NCI-H1417 treated with DMSO at 0.1 percent for 48 hours (cell line): ENCODE results near the gene HOXA9.

Experiments used
- DNase-seq: peaks from one replicate; lab custom pipeline; 2025; lab: John Stamatoyannopoulos, UW

Gene HOXA9

DNA sequence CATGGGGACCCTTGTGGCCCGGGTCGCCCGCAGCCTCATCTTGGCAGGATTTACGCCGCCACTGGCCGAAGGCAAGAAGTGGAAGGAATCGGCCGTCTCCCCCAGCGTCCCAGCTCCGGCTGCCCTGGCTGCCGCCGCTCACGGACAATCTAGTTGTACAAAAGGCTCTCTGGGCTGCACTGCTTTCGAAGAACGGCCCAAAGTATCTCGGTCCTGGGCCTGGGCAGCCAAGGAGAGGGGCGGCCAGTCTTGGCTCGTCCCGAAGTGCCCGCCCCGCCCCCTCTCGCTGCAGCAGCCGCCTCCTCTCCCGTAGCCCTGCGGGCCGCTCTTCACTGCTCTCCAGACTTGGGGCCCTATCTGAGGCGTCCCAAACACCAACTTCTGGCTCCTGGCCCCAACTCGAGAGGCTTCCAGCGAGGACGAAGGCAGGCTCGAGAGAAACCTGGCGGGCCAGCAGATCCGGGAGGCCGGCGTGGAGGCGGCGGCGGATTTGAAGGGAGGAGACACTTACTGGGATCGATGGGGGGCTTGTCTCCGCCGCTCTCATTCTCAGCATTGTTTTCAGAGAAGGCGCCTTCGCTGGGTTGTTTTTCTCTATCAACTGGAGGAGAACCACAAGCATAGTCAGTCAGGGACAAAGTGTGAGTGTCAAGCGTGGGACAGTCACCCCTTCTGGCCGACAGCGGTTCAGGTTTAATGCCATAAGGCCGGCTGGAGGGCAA is 809 bp downstream of the HOXA9 start:
- DNase-seq: no peak

DNA sequence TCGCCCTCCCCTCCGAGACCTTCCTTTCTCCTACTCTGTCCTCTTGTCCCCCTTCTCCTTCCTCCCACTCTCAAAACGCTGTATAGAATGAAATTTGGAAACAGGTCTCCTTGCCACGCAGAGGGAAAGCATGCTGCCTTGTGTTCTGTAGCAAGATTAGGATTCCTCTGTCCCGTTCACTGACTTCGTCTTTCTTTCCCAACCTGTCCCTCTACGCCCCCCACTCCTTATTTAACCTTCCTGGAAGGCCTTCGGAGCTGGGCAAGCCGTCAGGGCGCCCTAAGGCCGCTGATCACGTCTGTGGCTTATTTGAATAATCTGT is 1.3 kb downstream of the HOXA9 start:
- DNase-seq: no peak

DNA sequence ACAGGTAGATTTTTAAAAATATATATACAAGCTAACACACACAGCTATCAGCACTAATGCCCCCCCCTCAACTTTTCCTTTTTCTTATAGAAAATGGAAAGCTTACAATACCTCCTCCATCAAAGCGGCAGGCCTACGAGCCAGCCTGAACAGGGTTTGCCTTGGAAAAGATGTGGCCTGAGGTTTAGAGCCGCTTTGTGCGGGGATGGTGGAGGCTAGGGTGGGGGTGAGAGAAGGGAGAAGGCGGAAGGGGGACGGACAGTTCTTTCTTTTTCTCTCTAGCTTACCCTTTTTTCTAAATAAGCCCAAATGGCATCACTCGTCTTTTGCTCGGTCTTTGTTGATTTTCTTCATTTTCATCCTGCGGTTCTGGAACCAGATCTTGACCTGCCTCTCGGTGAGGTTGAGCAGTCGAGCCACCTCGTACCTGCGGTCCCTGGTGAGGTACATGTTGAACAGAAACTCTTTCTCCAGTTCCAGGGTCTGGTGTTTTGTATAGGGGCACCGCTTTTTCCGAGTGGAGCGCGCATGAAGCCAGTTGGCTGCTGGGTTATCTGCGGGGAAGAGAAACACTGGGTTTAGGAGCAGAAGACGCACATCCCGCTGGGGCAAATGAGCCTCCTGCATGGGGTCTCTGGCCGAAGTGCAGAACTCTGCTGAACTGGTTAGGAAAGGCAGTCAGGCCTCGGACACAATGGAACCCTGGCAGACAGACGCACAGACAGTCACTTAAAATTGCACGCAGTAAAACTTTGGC is 1.9 kb downstream of the HOXA9 start:
- DNase-seq: no peak

DNA sequence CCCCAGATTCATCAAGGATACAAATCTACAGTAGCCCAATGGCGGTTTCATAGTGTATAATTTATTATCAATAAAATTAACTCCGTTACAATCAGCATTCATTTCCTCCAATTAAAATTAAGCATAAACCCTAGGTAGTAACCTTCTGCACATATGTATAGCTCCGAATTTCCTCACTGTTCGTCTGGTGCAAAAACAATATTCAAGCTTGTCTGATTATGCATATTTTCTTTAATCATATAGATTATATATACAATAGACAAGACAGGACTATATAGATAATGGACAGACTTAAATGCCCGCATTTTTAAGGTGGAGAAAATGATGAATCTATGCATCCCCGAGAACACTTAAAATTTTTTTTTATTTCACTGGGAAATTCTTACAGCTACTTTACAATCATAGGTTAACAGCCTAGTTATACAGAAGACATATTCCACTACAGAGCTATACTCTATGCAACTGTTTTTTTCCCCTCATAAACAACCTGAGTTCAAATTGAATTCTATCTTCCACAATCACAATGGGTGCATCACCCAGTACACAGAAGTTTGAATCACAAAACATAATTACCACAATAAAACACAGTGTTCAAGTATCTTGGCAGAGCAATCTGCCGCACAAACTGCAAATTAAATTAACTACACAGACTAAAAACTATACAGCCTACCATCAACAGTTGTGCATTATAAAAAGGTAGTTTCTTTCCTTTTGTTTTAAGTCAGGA is 2.6 kb downstream of the HOXA9 start:
- no peak for DNase-seq

DNA sequence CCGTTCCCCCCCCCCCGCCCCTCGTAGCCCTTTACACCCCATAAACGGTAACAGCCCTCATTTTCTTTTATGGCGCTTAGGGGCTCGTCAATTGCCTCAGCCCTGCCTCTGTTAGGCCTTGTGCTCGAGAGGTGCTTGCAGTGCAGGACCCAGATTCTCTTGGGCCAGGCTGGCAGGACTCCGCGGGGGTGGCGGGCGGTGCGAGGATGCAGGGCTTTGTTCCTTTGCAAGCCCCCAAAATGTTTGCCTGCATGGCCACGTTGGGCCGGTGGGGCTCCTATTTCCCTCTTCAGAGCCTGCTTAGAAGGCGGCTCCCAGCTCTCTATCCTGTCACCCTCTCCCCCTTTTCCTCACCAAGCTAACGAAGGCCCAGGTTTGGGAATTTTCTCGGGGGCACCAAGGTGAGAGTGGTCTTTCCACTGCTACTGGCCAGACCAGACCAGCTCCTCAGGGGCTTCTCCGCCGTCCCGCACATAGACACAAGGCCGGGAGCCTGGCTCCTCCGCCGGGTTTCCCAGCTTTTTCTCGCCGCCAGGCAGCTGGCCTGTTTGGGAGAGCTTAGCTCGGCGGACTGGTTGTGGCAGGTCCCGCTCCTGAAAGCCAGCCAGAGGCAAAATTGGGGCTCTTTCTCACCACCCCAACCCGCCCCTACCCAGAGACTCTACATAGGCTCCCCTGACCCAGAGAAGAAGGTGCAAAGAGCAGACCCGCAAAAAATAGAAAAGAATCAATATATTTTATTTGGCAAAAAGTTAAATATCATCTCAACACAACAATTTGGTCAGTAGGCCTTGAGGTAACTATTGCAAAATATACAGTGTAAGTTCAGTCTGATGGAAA is 3.4 kb downstream of the HOXA9 start:
- DNase-seq: no peak

DNA sequence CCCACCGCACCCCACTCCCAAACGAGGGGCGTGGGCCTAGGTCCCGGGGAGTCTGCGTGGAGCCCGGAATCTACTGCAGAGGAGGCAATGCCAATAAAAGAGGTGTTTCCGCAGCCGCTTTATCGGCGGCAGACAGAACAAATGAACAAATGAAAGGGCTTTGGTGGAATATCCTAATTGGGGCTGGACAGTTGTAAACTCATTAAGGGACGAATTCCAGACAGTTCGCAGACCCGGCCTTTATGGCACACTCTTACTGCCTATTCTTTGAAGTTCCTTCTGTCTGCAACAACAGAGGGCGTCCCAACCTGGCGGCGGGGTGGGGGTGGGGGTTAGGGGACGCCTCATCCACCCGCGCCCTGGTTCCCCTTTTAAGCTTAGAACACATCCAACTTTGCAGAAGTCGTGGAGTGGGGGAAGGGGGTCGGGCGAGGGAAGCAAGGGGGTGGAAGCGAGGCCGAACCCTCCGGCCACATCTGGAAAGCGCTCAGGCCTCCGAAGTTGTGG is 4.1 kb downstream of the HOXA9 start:
- DNase-seq: no peak

DNA sequence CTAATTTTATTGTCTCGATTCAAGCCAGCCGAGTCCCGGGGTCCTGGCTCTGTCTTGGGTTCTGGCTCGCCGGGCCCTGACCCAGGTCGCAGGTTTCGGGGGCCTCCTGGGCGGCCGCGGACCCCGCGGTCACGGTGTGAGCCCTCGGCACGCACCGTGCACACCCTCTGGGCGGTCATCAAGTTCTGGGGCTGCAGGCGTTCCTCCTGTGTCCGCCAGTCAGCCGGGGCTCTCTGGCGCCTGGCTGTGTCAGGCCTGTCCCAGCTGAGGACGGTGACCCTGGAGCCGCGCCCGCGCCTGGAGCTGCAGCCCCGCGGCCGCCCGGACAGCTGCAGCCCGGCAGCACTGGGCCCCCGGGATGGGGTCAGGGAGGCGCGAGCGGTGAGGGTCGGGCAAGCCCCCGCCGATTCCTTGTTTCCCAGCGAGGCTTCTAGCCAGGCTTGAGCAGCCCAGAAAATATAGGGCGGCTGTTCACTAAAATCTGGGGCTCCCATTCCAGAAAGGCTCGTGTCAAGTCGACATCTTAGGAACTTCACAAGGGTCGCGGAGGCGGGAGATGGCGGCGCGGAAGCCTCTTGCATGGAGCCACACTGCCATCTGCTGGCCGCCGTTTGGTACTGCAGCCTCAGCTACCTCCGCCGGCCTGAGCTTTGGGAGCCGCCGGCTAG is 4.7 kb downstream of the HOXA9 start:
- peak; percentile 70 for DNase-seq

DNA sequence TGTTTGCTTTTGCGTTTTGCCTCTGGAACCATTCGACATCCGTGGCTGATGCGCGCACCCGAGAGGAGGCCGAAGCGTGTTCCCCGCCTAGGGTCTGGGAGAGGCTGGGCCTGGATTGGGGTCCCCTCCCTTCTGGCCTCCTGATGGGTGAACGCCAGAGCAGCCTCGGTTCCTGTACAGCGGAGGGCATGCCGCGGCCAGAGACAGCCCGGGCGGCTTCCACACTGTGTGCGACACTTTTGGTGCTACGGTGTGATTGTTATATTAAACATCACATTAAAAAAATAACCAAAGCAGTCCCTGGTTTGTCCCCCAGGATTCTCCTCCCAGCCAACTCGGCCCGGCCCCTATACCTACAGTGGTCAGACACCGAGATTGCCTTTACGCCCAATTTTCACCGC is 5.2 kb downstream of the HOXA9 start:
- DNase-seq: no peak

DNA sequence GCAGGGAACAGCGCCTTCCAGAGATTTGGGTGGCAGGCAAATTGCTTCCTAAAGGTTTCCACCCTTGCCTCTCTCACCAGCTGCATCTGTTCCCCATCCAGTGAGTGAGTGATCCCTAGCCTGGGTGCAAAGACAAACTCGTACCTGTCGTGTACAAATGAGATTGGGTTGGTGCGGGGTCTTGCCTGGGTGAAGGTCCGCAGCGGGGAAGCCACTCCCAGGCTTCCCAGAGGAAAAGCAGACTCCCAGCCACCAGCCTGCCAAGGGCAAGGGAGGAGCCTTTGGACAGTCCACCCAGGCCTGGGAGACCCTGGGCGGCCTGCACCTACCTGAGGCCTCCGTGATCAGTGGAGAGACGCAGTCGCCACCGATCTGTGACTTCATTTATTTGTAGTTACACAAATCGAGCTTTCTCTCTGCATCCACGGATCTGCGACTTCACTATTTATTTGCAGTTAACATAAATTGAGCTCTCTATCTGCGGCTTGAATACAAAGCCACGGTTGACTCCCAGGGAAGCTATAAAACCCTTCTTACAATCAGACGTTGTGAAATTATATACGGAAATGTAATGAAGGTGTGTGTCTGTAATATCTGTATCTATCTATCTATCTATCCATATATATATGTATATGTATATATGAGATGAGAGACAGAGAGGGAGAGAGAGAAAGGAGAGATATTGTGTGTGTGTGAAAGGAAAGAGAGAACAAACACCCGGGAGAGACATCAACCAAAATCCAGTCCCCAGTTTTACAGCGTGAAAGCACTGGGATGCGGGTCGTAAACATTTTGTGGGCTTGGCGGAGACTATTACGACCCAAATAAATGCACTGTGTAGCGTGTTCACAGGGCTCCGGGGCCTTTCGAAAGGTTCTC is 5.8 kb downstream of the HOXA9 start:
- no peak for DNase-seq

DNA sequence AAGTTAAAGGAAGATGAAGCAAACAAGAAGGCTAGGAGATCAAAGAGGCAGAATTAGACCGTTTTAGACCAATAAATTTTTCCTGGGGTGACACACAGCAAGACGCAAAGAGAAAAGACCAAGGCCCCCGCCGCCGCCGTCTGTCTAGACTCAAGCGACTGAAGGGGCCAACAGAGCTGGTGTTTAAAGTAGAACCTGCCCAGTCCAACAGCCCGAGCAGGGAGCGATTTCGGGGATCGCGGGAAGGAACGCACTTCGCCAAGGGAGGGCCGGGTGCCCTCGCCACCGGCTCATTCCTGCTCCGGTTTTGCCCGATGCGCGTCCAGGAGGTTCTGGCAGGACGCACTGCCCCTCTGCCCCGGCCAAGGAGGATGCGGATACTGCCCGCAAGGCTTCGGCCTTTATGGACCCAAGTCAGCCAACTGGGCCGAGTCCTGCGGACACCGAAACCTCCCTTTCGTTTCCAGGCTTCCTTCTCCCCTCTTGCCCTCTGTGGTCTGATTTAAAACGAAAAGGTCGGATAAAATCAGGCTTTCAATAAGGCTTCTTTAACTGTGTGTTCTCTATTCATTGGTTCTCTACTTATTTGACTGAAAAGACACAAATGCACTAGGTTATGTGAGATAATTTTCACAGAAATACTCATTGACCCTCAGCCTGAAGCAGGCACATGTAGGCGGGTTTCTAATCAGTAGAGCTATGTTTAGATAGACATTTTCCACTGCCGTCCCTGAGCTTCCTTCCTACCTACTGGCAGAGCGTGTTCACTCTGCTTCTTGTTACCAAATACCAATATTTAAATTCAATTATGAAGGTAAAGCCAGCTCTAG is 6.7 kb downstream of the HOXA9 start:
- DNase-seq: no peak

DNA sequence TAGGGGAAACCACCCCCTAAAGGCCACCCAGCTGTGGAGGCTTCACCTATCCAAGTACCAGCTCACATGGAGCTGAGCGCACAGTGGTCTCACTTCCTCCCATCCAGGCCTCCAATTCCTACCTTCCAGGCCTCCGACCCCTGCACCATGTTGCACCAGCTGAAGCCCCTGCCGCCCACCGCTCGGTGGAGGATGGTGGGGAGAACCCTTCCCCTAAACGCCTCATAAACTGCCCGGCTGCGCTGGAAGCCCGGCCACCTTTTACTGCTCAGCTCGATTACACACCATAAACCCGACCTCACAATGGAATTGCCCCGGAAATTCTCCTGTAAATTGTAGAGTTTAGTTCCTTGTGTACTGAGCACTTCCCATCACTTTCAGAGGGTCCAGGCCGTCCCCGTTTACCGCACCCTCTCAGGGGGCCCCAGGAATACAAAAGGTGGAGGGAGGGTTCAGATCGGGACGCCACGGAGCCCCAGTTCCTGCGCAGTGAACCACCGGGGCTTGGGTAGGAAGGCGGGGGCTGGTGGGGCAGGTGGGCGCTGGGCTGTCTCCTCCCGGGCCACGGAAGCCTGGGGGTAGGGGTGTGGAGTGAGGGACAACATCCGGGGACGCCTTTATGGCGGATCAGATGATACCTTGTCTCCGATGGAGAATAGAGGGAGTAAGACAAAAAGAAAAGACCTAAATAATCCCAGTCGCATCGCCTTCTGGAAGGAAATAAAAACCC is 7.5 kb downstream of the HOXA9 start:
- DNase-seq: no peak

DNA sequence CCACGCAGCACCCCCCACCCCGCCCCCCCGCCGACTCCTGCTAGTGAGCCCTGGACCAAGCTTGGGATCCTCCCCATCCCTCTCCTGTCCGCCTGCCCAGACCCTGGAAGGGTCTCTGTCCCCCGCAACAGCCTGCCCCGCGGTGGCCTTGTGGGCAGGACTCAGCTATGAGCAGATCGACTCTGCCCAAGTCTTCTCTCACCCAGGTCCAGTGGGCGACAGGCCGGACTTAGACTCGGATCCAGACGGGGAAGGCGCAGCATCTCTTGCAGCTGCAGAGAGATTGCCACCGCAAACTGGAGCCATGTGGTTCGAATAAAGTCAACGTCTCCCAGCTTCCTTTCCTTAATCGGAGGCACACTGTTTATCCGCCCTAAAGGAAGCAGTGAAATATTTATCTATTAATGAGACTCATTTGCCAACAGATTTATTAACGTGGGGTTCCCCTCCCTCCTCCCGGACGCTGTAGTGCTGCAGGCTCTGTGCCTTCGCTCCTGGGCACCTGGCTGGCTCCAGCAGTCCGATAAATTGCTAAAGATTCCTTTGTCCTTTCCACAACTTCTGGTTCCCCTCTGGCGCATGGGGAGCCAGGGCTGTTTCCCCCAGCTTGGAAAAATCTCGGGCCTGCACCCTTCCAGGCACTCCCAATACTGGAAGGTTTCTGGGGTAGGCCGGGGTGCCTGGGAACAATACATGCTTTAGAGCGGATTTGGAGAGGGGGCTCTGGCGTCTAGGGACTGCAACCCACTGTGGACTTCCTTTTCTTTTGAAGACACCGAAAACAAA is 8.2 kb downstream of the HOXA9 start:
- DNase-seq: no peak

DNA sequence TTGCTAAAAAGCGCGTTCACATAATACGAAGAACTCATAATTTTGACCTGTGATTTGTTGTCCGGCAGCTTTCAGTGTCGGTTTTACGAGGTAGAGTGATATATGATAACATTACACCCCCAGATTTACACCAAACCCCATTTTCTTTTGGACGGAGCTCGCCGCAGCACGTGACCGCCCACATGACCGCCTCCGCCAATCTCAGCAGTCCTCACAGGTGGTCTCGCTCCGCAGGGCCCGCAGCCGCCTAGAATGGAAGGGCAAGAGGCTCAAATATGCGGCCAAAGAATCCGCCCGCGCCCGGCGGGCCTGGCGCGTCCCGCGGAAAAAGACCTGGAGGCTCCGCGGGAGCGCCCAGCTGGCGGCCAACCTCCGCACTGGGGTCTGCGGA is 8.8 kb downstream of the HOXA9 start, which contains the start of gene HOXA7:
Gene HOXA7, minus strand, starts transcription at position 168 of the 391 bp plus-strand sequence. Its CDS starts 130 bp downstream, at position 38.
- DNase-seq: no peak

DNA sequence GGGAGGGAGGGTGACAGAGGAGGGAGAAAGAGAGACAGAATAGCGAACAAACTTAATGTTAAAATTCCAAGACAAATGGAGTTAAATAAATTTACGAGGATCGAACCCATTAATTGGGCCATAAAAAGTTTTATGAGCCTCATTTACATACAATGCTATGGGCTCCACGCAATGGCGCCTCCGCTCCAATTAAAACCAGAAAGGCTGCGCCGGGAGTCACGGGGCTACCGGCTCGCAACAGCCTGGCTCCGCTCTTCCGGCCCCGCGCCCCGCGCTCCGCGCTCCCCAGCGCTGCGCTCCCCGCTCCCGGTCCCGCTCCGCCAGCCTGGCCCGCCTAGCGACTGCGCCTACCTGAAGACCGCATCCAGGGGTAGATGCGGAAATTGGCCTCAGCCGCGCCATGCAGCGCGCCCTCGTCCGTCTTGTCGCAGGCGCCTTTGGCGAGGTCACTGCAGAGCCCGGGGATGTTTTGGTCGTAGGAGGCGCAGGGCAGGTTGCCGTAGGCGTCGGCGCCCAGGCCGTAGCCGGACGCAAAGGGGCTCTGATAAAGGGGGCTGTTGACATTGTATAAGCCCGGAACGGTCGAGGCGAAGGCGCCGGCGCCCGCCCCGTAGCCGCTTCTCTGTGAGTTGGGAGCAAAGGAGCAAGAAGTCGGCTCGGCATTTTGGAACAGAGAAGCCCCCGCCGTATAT is 9.4 kb downstream of the HOXA9 start:
- DNase-seq: no peak

DNA sequence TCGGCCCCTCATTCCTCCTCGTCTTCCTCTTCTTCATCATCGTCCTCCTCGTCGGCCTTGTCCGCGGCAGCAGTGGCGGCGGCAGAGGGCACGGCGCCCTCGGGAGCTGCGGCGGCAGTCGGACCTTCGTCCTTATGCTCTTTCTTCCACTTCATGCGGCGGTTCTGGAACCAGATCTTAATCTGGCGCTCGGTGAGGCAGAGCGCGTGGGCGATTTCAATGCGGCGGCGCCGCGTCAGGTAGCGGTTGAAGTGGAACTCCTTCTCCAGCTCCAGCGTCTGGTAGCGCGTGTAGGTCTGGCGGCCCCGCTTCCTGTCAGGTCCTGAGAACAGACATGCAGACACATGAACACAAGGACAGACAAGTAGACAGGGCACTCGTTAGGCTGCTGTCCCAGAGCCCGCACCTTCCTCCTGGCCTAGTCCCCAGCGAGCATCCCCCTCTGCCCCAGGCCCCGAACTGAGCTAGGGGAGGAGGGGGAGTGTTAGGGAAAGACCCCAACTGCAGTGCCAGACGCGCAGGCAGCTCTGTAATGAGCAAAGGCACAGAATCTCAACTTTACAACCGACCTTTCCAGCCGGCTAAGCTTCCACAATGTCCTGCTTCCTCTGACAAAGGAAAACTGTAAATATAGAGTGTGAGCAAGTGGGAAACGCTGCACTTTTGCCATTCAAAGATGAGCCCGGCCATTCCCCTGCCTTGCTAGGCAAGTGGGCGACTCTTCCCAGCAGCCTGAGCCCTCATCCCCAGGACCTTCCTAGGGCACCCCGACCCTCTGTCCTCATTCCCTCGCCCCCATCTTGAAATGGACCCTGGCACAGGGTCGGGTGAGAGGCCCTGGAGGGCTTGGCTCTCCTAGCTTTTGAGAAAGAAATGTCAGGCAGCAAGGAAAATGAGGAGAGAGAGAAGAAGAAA is 10.2 kb downstream of the HOXA9 start:
- no peak for DNase-seq

DNA sequence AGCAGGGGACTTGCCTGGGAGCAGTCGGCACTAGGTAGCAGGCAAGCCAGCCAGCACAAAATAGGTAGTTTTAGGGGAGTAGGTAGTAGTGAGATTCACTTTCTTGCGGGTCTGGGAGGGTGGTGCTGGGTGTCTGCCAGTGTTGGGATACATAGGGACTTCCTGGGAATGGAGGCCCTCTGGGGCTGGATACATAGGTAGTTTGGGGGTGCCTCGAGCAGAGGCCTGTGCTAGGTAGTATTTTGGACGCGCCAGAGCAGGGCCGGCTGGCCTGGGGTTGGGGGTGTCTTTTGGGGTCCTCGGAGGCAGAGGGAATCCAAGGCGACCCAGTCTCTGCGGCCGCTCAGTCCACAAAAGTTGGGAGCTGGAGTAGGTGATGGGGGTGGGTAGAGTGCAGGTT is 11.0 kb downstream of the HOXA9 start:
- no peak for DNase-seq
